ENCODE results near the gene CENPN. TPM values are rescaled to one million over a fixed set of nuclear protein-coding genes. Genes with fewer than 3 reads are reported as not detected.

The CENPN gene
- polyA plus RNA-seq, 1 donor: 9.5 TPM

GRCh38 chr16:81035398-81035974, 28.5 kb downstream of the CENPN start, which contains the start of gene ATMIN:
TSS of gene ATMIN (plus strand) at chr16:81035842. CDS start at chr16:81035871, 29 bp downstream.
- DNase-seq: peak; percentile 92

GRCh38 chr16:81035975-81036750, 29.1 kb downstream of the CENPN start:
- DNase-seq: peak; percentile 29

GRCh38 chr16:81036751-81037350, 29.8 kb downstream of the CENPN start:
- peak; percentile 3 for DNase-seq

- DNase-seq: no peak
These were observed 33.1 kb downstream of the CENPN start for GRCh38 chr16:81040131-81040530.

- DNase-seq: no peak
These were observed 33.8 kb downstream of the CENPN start for GRCh38 chr16:81040842-81041241.

GRCh38 chr16:81041696-81042095, 34.7 kb downstream of the CENPN start:
- DNase-seq: no peak

GRCh38 chr16:81042821-81043220, 35.8 kb downstream of the CENPN start:
- no peak for DNase-seq

- no peak for DNase-seq
These were observed 46.7 kb downstream of the CENPN start for GRCh38 chr16:81053761-81054160.

GRCh38 chr16:81060576-81061306, 53.7 kb downstream of the CENPN start:
- no peak for DNase-seq

GRCh38 chr16:81061307-81061640, 54.3 kb downstream of the CENPN start:
- no peak for DNase-seq

- no peak for DNase-seq
These were observed 55.0 kb downstream of the CENPN start for GRCh38 chr16:81061871-81062608.

- no peak for DNase-seq
These were observed 59.7 kb downstream of the CENPN start for GRCh38 chr16:81066681-81067080.

GRCh38 chr16:81067166-81067565, 60.2 kb downstream of the CENPN start:
- DNase-seq: no peak

GRCh38 chr16:81069063-81069462, 62.0 kb downstream of the CENPN start:
- DNase-seq: no peak

GRCh38 chr16:81070979-81071378, 64.0 kb downstream of the CENPN start:
- DNase-seq: no peak

- no peak for DNase-seq
These were observed 64.8 kb downstream of the CENPN start for GRCh38 chr16:81071805-81072204.

GRCh38 chr16:81073560-81074330, 66.7 kb downstream of the CENPN start:
- no peak for DNase-seq

- DNase-seq: no peak
These were observed 69.6 kb downstream of the CENPN start for GRCh38 chr16:81076566-81077075.

- peak; percentile 97 for DNase-seq
These were observed 70.3 kb downstream of the CENPN start, which contains the start of gene C16orf46 for GRCh38 chr16:81077076-81077940. TSS of gene C16orf46 (minus strand) at chr16:81077238. CDS start at chr16:81063955, 13,283 bp downstream.

- no peak for DNase-seq
These were observed 73.2 kb downstream of the CENPN start for GRCh38 chr16:81080233-81080632.

Data from hindlimb muscle (tissue), 1 donor.